WTC11 (cell line): ENCODE measurements around the gene SPRR5. TPM values are rescaled to one million over a fixed set of nuclear protein-coding genes. Genes with fewer than 3 reads are reported as not detected.

Experiments used
- ATAC-seq: fragments of 200-7000 bp; cut with Tn5 transposase; 2 replicates; pipeline ENCODE4 v1.10.0; 2021; ENCODE audit warnings: mild to moderate bottlenecking, moderate library complexity
- CTCF ChIA-PET: fragments of 300-600 bp; sonication (Branson Sonifier 250); formaldehyde crosslinking; loops from one replicate; lab custom pipeline; 2021; ENCODE audit warnings: antibody characterized with exemption; lab: Charles Lee
- POLR2A ChIA-PET: fragments of 350-600 bp; sonication (Branson Sonifier 250); formaldehyde crosslinking; loops from one replicate; lab custom pipeline; 2021; ENCODE audit warnings: antibody characterized with exemption; lab: Charles Lee
- DNase-seq: peaks from one replicate; pipeline ENCODE4 v3.0.0; 2021; ENCODE audit warnings: low spot score
- H3K27ac Mint-ChIP-seq: 2 replicates; pipeline ENCODE4 v1.8.0; 2021; ENCODE audit warnings: mixed read lengths
- H3K27me3 Mint-ChIP-seq: 2 replicates; pipeline ENCODE4 v1.8.0; 2021; ENCODE audit warnings: low read depth, mild to moderate bottlenecking, moderate library complexity, mixed read lengths
- H3K36me3 Mint-ChIP-seq: 2 replicates; pipeline ENCODE4 v1.8.0; 2021; ENCODE audit warnings: mixed read lengths
- H3K4me1 Mint-ChIP-seq: 2 replicates; pipeline ENCODE4 v1.8.0; 2022; ENCODE audit warnings: mixed read lengths
- H3K4me3 Mint-ChIP-seq: 2 replicates; pipeline ENCODE4 v1.8.0; 2021; ENCODE audit warnings: mild to moderate bottlenecking, moderate library complexity, mixed read lengths
- H3K9me3 Mint-ChIP-seq: 2 replicates; pipeline ENCODE4 v1.8.0; 2021; ENCODE audit warnings: mixed read lengths
- CBFB ChIP-seq: sonication (generic); formaldehyde crosslinking; IDR thresholded peaks from 2 replicates; pipeline ENCODE4 v1.8.1; 2022; ENCODE audit warnings: mild to moderate bottlenecking, low read depth, missing genetic modification reagents
- CDX4 ChIP-seq: fragments of 250-450 bp; sonication (Bioruptor Pico); IDR thresholded peaks from 2 replicates; pipeline ENCODE4 v1.9.0; 2021; ENCODE audit warnings: moderate library complexity, mild to moderate bottlenecking, inconsistent platforms, borderline replicate concordance
- CREM ChIP-seq: sonication (generic); formaldehyde crosslinking; IDR thresholded peaks from 2 replicates; pipeline ENCODE4 v1.8.1; 2022; ENCODE audit warnings: mild to moderate bottlenecking, missing genetic modification reagents, moderate library complexity
- E2F5 ChIP-seq: sonication (generic); formaldehyde crosslinking; IDR thresholded peaks from 2 replicates; pipeline ENCODE4 v1.8.1; 2022; ENCODE audit warnings: mild to moderate bottlenecking, moderate library complexity, missing genetic modification reagents
- EMX1 ChIP-seq: fragments of 250-450 bp; sonication (Bioruptor Pico); IDR thresholded peaks from 2 replicates; pipeline ENCODE4 v1.8.0; 2021; ENCODE audit warnings: mild to moderate bottlenecking
- FOXJ3 ChIP-seq: sonication (generic); formaldehyde crosslinking; IDR thresholded peaks from 2 replicates; pipeline ENCODE4 v1.9.0; 2021; ENCODE audit warnings: missing genetic modification reagents, mild to moderate bottlenecking, borderline replicate concordance
- FOXK1 ChIP-seq: sonication (generic); formaldehyde crosslinking; IDR thresholded peaks from 2 replicates; pipeline ENCODE4 v1.8.0; 2022; ENCODE audit warnings: mild to moderate bottlenecking, moderate library complexity, missing genetic modification reagents
- GTF2I ChIP-seq: fragments of 250-450 bp; sonication (Bioruptor Pico); conservative IDR thresholded peaks from 2 replicates; pipeline ENCODE4 v1.4.0; 2021; ENCODE audit warnings: mild to moderate bottlenecking
- HMGXB4 ChIP-seq: sonication (generic); formaldehyde crosslinking; IDR thresholded peaks from 2 replicates; pipeline ENCODE4 v1.8.1; 2023; ENCODE audit warnings: mild to moderate bottlenecking, moderate library complexity, missing genetic modification reagents
- KAT7 ChIP-seq: sonication (generic); formaldehyde crosslinking; IDR thresholded peaks from 2 replicates; pipeline ENCODE4 v1.8.1; 2023; ENCODE audit warnings: missing genetic modification reagents, mild to moderate bottlenecking, borderline replicate concordance
- MYBL2 ChIP-seq: sonication (generic); formaldehyde crosslinking; IDR thresholded peaks from 2 replicates; pipeline ENCODE4 v1.8.1; 2023; ENCODE audit warnings: mild to moderate bottlenecking, moderate library complexity, missing genetic modification reagents
- NFE2L1 ChIP-seq: sonication (generic); formaldehyde crosslinking; IDR thresholded peaks from 2 replicates; pipeline ENCODE4 v1.8.1; 2023; ENCODE audit warnings: missing genetic modification reagents
- NFYB ChIP-seq: sonication (generic); formaldehyde crosslinking; conservative IDR thresholded peaks from 2 replicates; pipeline ENCODE4 v1.8.0; 2022; ENCODE audit warnings: low read depth, missing genetic modification reagents
- PRRX2 ChIP-seq: fragments of 250-450 bp; sonication (Bioruptor Pico); IDR thresholded peaks from 2 replicates; pipeline ENCODE4 v1.8.0; 2021; ENCODE audit warnings: mild to moderate bottlenecking
- TEAD1 ChIP-seq: sonication (generic); formaldehyde crosslinking; IDR thresholded peaks from 2 replicates; pipeline ENCODE4 v1.8.0; 2022; ENCODE audit warnings: mild to moderate bottlenecking, missing genetic modification reagents
- ZNF232 ChIP-seq: sonication (generic); formaldehyde crosslinking; IDR thresholded peaks from 2 replicates; pipeline ENCODE4 v1.8.0; 2022; ENCODE audit warnings: mild to moderate bottlenecking, missing genetic modification reagents
- ZNF317 ChIP-seq: sonication (generic); formaldehyde crosslinking; IDR thresholded peaks from 2 replicates; pipeline ENCODE4 v1.8.1; 2023; ENCODE audit warnings: low read depth, mild to moderate bottlenecking, moderate library complexity, missing genetic modification reagents, borderline replicate concordance
- ZNF671 ChIP-seq: fragments of 250-450 bp; sonication (Bioruptor Pico); IDR thresholded peaks from 2 replicates; pipeline ENCODE4 v1.8.0; 2021; ENCODE audit warnings: mild to moderate bottlenecking
- total RNA-seq: library from RNA; stranded (reverse); gene quantifications from 3 replicates; pipeline ENCODE4 v1.2.3, GENCODE V29; 2021
- TF ChIP-seq, protein P1 (sequence below): sonication (generic); formaldehyde crosslinking; conservative IDR thresholded peaks from 2 replicates; pipeline ENCODE4 v1.8.1; 2023; ENCODE audit warnings: mild to moderate bottlenecking, low read depth, missing genetic modification reagents, moderate library complexity
- TF ChIP-seq, protein P2 (sequence below): sonication (generic); formaldehyde crosslinking; conservative IDR thresholded peaks from 2 replicates; pipeline ENCODE4 v1.8.1; 2022; ENCODE audit warnings: mild to moderate bottlenecking, missing genetic modification reagents
- TF ChIP-seq, protein P3 (sequence below): fragments of 250-450 bp; sonication (Bioruptor Pico); IDR thresholded peaks from 2 replicates; pipeline ENCODE4 v1.9.0; 2021; ENCODE audit warnings: mild to moderate bottlenecking

The SPRR5 gene
- total RNA-seq, 1 experiment from 2014 or later: not detected

GRCh38 chr1:152954436-152954835 lies 7.4 kb downstream of the SPRR5 start:
- no peak for ATAC-seq
- POLR2A ChIA-PET: interaction anchor here (0.6 kb wide), 1 partner anchor 238 kb away, joined by 3 read pairs; no protein-coding TSS in a partner anchor
- H3K4me3 Mint-ChIP-seq: no peak overlapping the region

DNA sequence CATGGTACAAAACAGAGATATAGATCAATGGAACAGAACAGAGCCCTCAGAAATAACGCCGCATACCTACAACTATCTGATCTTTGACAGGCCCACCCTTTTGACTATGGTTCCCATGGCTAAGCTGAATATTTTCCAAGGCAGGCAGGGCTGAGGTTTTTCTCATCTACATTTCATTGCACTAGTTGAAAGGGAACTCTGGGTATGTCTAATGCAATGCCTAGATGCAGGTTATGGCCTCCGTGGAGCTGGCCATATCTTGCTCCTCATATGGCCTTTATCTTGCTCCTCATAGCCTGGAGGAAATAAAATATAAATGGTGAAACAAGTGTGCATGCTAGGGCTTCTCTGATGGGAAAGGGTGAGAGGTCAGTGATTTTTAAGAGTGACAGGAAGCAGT lies 10.6 kb downstream of the SPRR5 start:
- no peak for ATAC-seq
- POLR2A ChIA-PET: no interaction called here

More at GRCh38 chr1:152954436-152954835, 7.4 kb downstream of the SPRR5 start:
- no peak for DNase-seq
- Mint-ChIP-seq H3K36me3 (no peaks in the 10 kb centered on the region), H3K4me1 (no peaks in the 10 kb centered on the region), H3K27me3 (peaks cover 4% of the 10 kb centered on the region), H3K27ac (no peak overlapping the region), H3K9me3 (peaks cover 14% of the 10 kb centered on the region)
- CTCF ChIA-PET: interaction anchor here (3.0 kb wide), 1 partner anchor 238 kb away, joined by 17 read pairs; no protein-coding TSS in a partner anchor
- TF ChIP-seq EMX1 (CRISPR knock-in tag) (no peak), GTF2I (CRISPR knock-in tag) (no peak), PRRX2 (CRISPR knock-in tag) (no peak), CREM (CRISPR knock-in tag) (no peak), ZNF671 (CRISPR knock-in tag) (no peak), KAT7 (no peak), ZNF317 (CRISPR knock-in tag) (no peak), CDX4 (CRISPR knock-in tag) (no peak), ZNF232 (no peak), E2F5 (CRISPR knock-in tag) (no peak), NFYB (CRISPR knock-in tag) (no peak), MYBL2 (no peak), FOXK1 (CRISPR knock-in tag) (no peak), NFE2L1 (CRISPR knock-in tag) (no peak), CBFB (CRISPR knock-in tag) (no peak), HMGXB4 (CRISPR knock-in tag) (no peak)
- TF ChIP-seq, protein P1, sequence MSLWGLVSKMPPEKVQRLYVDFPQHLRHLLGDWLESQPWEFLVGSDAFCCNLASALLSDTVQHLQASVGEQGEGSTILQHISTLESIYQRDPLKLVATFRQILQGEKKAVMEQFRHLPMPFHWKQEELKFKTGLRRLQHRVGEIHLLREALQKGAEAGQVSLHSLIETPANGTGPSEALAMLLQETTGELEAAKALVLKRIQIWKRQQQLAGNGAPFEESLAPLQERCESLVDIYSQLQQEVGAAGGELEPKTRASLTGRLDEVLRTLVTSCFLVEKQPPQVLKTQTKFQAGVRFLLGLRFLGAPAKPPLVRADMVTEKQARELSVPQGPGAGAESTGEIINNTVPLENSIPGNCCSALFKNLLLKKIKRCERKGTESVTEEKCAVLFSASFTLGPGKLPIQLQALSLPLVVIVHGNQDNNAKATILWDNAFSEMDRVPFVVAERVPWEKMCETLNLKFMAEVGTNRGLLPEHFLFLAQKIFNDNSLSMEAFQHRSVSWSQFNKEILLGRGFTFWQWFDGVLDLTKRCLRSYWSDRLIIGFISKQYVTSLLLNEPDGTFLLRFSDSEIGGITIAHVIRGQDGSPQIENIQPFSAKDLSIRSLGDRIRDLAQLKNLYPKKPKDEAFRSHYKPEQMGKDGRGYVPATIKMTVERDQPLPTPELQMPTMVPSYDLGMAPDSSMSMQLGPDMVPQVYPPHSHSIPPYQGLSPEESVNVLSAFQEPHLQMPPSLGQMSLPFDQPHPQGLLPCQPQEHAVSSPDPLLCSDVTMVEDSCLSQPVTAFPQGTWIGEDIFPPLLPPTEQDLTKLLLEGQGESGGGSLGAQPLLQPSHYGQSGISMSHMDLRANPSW (CRISPR knock-in tag): no peak
- TF ChIP-seq, protein P2, sequence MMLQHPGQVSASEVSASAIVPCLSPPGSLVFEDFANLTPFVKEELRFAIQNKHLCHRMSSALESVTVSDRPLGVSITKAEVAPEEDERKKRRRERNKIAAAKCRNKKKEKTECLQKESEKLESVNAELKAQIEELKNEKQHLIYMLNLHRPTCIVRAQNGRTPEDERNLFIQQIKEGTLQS (CRISPR knock-in tag): no peak
- TF ChIP-seq, protein P3, sequence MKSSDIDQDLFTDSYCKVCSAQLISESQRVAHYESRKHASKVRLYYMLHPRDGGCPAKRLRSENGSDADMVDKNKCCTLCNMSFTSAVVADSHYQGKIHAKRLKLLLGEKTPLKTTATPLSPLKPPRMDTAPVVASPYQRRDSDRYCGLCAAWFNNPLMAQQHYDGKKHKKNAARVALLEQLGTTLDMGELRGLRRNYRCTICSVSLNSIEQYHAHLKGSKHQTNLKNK: no peak

More for the DNA sequence above, 10.6 kb downstream of the SPRR5 start:
- DNase-seq: no peak
- TF ChIP-seq FOXJ3 (CRISPR knock-in tag) (no peak), TEAD1 (no peak), EMX1 (CRISPR knock-in tag) (no peak)
- Mint-ChIP-seq H3K4me1 (no peaks in the 10 kb centered on the region; the same call in 1 of the 2 replicates), H3K27ac (no peak overlapping the region), H3K4me3 (no peak overlapping the region), H3K27me3 (no peaks in the 10 kb centered on the region; the same call in 1 of the 2 replicates), H3K9me3 (peaks cover 11% of the 10 kb centered on the region), H3K36me3 (no peaks in the 10 kb centered on the region)
- CTCF ChIA-PET: no interaction called here
